HL-60 (cell line): Measurements from ENCODE around the gene GP1BB.

ENCODE experiments used
- POLR2AphosphoS5 ChIP-seq: IDR thresholded peaks from 2 replicates; pipeline ENCODE4 v1.6.1; 2012; ENCODE audit warnings: low read depth
- TF ChIP-seq, protein P1 (sequence below): IDR thresholded peaks from one replicate; pipeline ENCODE4 v1.5.1; 2011; ENCODE audit warnings: low read length, control low read depth, inconsistent platforms; ENCODE audit not compliant: insufficient read depth
- TF ChIP-seq, protein P2 (sequence below): IDR thresholded peaks from 2 replicates; pipeline ENCODE4 v1.6.1; 2012; ENCODE audit warnings: low read depth; ENCODE audit not compliant: insufficient replicate concordance

GRCh38 chr22:19769393-19769715 lies 46.0 kb downstream of the GP1BB start:
- TF ChIP-seq, protein P1, sequence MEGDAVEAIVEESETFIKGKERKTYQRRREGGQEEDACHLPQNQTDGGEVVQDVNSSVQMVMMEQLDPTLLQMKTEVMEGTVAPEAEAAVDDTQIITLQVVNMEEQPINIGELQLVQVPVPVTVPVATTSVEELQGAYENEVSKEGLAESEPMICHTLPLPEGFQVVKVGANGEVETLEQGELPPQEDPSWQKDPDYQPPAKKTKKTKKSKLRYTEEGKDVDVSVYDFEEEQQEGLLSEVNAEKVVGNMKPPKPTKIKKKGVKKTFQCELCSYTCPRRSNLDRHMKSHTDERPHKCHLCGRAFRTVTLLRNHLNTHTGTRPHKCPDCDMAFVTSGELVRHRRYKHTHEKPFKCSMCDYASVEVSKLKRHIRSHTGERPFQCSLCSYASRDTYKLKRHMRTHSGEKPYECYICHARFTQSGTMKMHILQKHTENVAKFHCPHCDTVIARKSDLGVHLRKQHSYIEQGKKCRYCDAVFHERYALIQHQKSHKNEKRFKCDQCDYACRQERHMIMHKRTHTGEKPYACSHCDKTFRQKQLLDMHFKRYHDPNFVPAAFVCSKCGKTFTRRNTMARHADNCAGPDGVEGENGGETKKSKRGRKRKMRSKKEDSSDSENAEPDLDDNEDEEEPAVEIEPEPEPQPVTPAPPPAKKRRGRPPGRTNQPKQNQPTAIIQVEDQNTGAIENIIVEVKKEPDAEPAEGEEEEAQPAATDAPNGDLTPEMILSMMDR, result no peak
- TF ChIP-seq POLR2AphosphoS5, result no peak
- TF ChIP-seq, protein P2, sequence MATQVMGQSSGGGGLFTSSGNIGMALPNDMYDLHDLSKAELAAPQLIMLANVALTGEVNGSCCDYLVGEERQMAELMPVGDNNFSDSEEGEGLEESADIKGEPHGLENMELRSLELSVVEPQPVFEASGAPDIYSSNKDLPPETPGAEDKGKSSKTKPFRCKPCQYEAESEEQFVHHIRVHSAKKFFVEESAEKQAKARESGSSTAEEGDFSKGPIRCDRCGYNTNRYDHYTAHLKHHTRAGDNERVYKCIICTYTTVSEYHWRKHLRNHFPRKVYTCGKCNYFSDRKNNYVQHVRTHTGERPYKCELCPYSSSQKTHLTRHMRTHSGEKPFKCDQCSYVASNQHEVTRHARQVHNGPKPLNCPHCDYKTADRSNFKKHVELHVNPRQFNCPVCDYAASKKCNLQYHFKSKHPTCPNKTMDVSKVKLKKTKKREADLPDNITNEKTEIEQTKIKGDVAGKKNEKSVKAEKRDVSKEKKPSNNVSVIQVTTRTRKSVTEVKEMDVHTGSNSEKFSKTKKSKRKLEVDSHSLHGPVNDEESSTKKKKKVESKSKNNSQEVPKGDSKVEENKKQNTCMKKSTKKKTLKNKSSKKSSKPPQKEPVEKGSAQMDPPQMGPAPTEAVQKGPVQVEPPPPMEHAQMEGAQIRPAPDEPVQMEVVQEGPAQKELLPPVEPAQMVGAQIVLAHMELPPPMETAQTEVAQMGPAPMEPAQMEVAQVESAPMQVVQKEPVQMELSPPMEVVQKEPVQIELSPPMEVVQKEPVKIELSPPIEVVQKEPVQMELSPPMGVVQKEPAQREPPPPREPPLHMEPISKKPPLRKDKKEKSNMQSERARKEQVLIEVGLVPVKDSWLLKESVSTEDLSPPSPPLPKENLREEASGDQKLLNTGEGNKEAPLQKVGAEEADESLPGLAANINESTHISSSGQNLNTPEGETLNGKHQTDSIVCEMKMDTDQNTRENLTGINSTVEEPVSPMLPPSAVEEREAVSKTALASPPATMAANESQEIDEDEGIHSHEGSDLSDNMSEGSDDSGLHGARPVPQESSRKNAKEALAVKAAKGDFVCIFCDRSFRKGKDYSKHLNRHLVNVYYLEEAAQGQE, result no peak
